C4-2B (cell line): ENCODE data around the gene MAOA.
A peak's percentile ranks its signal among the peaks of the same experiment; 100 is the strongest.

Experiments used
- H3K27ac ChIP-seq: fragments of 450-650 bp; 2 replicates; pipeline ENCODE4 v1.5.1; 2017
- ZFX ChIP-seq: fragments of 450-650 bp; IDR thresholded peaks from 2 replicates; pipeline ENCODE4 v1.6.1; 2017
- TF ChIP-seq, protein P1 (sequence below): fragments of 450-650 bp; conservative IDR thresholded peaks from 2 replicates; pipeline ENCODE4 v1.5.1; 2017; ENCODE audit warnings: mild to moderate bottlenecking

MAOA gene

DNA sequence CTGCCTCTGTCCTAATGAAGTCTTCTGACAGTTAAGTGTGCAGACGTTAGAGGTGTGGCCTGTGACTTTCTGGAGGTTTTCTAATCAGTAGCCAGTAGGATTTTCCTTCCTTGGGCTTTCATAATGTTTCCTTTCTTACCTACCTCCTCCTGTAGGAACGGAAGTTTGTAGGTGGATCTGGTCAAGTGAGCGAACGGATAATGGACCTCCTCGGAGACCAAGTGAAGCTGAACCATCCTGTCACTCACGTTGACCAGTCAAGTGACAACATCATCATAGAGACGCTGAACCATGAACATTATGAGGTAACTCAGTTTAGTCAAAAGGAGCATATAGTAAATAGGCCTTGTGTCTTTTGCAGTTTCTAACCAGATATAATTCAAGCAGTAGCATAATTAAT is 75.0 kb downstream of the MAOA start:
- no peak for TF ChIP-seq ZFX

DNA sequence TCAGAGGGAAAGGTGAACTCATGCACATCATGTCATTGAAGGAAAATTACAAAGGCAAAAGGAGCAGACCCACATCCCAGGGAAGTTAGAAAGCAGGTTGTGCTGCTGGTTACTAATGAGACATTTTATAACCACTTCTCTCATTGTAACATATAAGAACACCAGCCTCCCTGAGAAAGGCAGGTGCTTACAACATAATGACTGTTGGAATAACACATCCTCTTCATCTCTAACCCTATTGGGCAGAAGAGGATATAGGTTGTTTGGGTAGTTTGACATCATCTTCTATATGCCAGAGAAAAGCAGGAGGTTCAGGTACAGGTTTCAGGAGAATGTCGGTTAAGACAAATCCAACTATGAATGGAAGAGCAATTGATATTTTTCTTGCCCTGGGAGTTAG is 77.6 kb downstream of the MAOA start:
- TF ChIP-seq, protein P1, sequence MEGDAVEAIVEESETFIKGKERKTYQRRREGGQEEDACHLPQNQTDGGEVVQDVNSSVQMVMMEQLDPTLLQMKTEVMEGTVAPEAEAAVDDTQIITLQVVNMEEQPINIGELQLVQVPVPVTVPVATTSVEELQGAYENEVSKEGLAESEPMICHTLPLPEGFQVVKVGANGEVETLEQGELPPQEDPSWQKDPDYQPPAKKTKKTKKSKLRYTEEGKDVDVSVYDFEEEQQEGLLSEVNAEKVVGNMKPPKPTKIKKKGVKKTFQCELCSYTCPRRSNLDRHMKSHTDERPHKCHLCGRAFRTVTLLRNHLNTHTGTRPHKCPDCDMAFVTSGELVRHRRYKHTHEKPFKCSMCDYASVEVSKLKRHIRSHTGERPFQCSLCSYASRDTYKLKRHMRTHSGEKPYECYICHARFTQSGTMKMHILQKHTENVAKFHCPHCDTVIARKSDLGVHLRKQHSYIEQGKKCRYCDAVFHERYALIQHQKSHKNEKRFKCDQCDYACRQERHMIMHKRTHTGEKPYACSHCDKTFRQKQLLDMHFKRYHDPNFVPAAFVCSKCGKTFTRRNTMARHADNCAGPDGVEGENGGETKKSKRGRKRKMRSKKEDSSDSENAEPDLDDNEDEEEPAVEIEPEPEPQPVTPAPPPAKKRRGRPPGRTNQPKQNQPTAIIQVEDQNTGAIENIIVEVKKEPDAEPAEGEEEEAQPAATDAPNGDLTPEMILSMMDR, result no peak
- TF ChIP-seq ZFX, result no peak
- H3K27ac ChIP-seq, result no peak overlapping the region

More for the DNA sequence above, 75.0 kb downstream of the MAOA start:
- H3K27ac ChIP-seq, result no peak overlapping the region

DNA sequence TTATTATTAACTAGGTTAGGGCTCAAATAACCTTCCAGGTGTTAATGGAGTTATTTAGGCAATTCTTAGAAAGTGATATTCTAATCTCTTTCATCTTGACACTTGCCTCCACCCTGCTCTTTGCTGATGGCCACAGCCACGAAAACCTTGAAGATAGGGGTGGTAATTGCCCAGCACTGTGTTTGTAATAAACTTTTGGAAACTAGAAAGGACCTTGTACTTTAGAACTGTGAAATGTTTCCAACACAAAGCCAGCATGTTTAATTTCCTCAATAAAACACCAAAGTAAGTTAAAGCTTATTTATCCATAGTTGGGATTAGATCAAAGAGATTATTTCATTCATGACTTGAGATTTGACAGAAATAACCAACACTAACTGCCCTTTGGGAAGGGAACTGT is 78.3 kb downstream of the MAOA start:
- no peak overlapping the region for H3K27ac ChIP-seq
- TF ChIP-seq, protein P1, result no peak

DNA sequence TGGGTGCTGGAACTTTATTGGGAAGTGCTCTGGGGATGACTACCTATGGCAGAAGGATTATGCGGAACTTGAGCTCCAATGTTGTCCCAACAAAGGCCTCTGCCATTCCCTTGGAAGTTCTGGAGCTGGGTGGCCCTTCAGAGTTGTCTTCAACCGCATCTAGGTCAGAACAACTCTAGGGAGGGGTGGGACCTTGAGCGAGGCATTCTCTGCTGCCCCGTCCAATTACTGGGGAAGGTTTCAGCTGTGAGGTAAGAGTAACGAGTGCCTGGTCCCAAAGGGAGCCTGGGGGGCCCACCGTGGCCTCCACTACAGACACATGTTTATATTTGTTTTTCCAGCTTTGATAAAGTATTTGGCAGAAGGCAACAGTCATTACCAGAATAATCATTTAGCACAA is 79.4 kb downstream of the MAOA start:
- no peak overlapping the region for H3K27ac ChIP-seq
- no peak for TF ChIP-seq ZFX
- TF ChIP-seq, protein P1, result no peak

DNA sequence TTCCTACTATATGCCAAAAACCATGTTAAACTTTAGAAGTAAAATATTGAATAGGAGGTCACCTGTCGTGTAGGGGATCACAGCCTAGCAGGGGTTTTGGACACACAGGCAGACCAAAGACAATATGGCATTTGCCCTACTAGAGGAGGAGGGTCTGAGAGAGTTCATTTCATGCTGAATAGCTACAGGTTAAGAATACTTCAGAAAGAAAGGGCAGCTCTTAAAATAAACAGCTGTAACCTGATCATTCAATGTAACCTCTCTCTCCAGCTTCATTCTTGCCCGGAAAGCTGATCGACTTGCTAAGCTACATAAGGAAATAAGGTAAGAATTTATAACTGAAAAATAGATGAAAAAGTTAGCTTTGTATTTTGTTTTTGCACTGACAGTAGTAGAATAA is 79.9 kb downstream of the MAOA start:
- no peak for TF ChIP-seq ZFX
- TF ChIP-seq, protein P1, result no peak
- no peak overlapping the region for H3K27ac ChIP-seq

DNA sequence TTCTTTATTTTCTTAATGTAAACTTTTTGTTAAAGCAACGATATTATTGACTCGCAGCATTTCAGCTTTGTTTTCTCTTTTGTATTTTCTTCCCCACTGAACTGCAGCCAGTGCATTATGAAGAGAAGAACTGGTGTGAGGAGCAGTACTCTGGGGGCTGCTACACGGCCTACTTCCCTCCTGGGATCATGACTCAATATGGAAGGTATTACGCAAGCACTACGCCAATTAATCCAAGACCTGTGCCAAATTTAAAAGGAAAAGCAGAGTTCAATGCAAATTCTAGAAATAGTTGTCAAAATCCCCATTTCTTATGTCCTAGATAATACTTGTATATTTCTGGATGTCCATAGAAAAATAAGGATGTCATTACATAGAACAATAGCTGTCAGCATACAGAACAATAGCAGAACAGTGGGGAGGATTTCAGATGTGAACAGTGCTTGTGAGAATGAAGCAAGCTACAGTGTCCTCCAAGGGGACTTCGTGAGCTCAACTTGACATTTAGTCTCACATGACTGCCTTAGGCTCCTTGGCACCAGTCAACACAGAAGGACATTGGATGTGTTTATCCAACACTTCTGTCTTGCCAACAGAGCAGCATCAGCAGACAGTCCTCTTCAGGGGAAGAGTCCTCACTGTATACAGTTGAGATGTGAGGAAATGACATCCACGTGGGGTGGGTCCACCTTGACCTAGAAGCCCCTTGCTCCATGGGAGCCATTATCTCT is 85.9 kb downstream of the MAOA start:
- H3K27ac ChIP-seq, result no peak overlapping the region
- TF ChIP-seq, protein P1, result no peak
- no peak for TF ChIP-seq ZFX

DNA sequence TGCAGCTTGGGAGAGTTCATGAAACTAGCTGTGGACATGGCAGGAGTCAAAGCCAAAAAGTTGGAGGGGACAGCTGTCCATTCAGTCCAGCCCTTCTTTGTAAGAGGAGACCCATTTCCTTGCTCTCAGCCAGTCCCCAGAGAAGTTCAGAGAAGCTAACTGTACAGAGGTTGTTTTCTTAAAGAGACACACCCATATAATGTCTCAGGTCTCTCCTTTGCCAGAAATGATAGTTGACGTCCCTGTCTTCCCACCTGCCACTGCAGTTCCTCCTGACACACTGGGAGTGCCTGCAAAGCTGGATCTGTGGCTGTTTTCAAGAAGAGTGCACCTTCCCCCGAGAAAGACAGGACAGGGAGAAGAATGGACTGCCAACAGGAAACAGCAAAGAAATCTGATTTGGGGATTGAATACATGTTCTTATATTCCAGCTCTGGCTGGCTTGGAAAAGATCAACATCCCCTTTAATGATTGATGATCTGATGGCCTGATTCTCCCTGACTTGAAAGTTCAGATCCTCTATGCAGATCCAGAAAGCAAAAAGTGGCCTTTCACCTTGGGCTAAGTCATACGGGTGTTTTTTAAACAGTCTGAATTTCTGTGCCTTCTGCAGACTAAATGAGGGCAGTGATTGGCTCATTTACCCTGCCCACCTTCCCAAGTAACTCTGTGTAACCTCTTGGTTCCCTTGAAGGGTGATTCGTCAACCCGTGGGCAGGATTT is 87.2 kb downstream of the MAOA start:
- H3K27ac ChIP-seq, result peak overlapping the region; percentile 12; the same call in 1 of the 2 replicates
- TF ChIP-seq ZFX, result no peak
- TF ChIP-seq, protein P1, result no peak
